Suppressor macrophage treated with lipopolysaccharide for 4 hours (primary cell): ENCODE results near the gene RGS9.

ENCODE experiments used
- DNase-seq: peaks from one replicate; pipeline ENCODE4 v3.0.0-alpha.2; 2020

The RGS9 gene

GRCh38 chr17:65222214-65222738 lies 85.1 kb downstream of the RGS9 start:
- no peak for DNase-seq

DNA sequence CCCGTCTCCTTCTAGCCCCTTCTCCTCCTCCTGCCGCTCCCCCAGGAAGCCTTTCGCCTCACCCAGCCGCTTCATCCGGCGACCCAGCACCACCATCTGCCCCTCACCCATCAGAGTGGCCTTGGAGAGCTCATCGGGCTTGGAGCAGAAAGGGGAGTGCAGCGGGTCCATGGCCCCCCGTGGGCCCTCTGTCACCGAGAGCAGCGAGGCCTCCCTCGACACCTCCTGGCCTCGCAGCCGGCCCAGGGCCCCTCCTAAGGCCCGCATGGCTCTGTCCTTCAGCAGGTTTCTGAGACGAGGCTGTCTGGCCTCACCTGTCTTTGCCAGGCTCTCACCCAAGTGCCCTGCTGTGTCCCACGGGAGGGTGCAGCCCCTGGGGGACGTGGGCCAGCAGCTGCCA lies 87.9 kb downstream of the RGS9 start:
- DNase-seq, result no peak

DNA sequence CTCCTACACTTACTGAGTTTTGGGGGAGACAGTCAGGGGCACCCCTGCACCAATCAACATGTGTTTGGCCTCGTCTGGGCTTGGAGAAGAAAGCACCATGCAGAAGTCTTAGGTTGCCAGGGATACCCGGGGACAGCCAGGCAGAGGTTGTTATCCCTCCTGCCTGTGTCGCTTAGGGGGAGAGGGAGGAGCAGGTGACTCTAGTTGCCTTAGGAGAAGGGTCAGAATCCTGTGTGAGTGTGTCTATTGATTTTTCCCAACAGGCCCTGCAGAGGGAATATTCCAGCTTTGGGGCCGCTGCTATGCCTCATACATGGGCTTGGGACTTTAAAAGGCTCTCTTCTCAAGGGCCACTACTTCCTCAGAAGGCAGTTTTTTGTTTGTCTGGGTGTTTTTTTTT lies 89.1 kb downstream of the RGS9 start:
- DNase-seq, result no peak

DNA sequence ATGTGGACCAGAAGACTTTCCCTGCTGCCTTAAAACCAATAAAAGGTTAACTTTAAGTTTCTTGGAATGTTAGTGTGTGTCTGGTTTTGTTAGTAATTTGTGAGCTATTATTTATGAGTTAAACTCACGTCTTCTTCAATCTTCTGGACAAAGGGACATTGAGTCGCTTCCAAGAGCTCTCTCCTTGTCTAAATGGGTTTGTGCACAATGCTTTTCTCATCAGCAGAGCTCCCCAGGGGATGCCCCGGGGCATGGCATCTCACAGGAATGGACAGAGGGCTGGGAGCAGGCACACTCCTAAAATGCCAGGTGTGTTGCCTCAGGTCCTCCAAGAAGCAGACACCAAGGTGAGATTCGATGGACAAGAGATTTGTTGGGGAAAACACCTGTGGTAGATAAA lies 90.5 kb downstream of the RGS9 start:
- no peak for DNase-seq

DNA sequence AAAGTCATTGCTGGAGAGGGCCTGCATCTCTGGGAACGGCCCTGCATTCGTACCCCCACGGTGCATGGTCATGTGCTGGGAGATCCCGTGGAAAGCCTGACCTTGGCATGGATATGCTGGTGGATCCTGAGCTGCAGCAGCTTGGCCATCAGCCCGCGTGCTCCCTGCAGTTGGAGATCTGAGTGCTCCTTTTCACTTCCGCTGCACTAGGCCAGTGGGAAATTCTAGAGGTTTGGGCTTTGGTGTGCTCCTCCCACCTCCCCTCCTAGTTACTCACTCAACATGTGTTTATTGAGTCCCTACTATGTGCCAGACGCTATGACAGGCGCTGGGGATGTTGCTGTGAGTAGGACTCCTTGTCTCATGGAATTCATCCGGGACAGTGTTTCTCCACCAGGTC lies 91.1 kb downstream of the RGS9 start:
- DNase-seq, result no peak

DNA sequence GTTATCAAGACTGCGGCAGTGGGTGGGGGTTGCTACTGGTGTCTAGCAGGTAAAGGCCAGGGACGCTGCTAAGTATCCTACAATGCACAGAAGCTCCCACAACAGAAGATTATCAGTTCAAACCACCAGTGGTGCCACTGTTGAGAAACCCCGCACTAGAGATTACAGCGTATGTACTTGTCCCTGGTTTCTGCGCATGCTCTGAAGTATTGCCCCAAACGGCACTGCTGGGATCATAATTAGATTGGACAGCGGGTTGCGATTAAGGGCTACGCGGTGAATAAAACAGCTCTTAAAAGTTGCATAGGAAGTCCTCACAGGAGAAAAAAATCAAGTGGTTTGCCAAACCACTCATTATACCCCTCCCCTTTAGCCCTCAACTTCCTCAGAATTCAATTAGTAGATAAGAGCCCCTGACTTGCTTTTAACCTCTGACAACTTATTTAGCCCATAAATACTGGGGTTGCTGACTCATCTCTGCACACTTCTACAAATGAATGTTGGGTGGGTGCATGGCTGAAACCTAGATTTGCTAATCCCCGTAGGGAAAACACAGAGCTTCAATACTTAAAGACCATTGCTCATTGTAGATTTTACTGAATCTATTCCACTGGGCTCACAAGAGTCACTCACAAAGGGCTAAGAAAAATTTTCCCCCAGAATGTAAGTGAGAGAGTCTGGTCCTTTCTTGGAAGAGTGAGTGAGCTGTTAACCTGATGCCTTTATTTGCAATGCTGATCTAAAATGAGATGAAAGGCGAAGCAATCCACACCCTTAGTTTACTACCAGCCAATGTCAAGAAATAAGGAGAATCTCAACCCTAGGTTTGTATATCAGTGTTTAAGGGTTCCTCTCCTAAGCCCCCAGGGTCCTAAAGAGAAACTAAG lies 91.8 kb downstream of the RGS9 start:
- DNase-seq, result peak; percentile 28

- DNase-seq, result no peak
Observed at GRCh38 chr17:65229621-65229995, 92.4 kb downstream of the RGS9 start.

- DNase-seq, result no peak
Observed at GRCh38 chr17:65230040-65230439, 92.9 kb downstream of the RGS9 start.

DNA sequence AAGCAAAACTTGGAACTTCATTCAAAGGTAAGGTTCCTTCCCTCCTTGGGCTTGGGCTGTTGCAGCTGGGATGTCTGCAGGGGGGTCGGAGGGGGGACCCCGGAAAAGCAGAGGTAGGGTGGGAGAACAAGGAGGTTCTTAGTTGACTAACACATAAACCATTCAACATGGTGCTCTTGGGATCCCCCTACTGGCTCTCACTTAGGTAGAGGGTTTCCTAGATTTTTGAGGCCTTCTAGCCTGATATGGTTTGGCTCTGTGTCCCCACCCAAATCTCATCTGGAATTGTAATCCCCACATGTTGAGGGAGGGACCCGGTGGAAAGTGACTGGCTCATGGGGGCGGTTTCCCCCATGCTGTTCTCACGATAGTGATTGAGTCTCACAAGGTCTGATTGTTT lies 93.9 kb downstream of the RGS9 start:
- DNase-seq, result no peak

DNA sequence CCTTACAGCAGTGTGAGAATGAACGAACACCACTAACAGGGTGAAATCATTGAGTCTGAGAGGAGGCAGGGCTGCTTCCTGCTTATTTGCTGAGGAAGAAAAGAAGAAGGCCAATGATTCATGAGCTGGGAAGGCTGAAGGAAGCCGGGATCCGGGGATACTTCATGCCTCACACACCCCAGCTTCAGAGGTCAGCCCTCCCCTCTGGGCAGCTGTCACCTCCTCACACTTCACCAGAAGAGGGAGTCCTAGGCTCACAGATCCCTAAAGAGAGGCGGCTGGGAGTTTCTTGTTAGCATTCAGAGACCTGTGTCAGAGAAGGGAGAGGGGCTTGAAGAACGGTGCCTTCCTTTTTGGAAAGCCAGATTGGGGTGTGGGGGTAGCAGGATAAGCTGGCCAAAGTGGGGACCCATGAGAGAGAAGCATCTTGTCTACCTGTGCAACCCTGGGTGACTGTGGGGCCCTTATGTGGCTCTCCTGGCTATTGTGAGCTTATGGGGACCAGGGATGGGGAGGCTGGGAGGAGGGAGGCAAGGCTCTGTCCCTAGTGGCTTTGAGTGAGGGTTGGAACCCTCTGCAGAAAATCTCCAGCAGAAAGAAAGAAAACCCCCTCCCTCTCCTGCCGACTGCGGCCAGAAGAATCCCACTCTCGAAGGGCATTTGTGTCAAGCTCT lies 94.6 kb downstream of the RGS9 start:
- peak; percentile 57 for DNase-seq

GRCh38 chr17:65235284-65235683 lies 98.1 kb downstream of the RGS9 start:
- DNase-seq, result no peak

GRCh38 chr17:65236321-65236720 lies 99.2 kb downstream of the RGS9 start:
- DNase-seq, result no peak

- DNase-seq, result no peak
Observed at GRCh38 chr17:65243838-65244625, 106.9 kb downstream of the RGS9 start.

- DNase-seq, result no peak
Observed at GRCh38 chr17:65246252-65246651, 109.1 kb downstream of the RGS9 start.

DNA sequence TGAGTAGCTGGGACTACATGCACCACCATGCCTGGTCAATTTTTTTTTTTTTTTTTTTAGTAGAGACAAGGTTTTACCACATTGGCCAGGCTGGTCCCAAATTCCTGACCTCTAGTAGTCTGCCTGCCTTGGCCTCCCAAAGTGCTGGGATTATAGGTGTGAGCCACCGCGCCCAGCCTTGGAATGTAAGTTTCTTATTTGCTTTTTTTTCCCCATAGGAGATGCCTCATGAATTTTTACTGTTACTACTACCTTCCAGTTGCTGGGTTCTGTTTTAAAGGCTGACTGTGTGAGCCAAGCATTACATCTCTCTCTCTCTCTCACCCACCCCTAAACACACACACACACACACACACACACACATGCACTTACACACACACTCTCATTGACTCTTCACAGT lies 112.6 kb downstream of the RGS9 start:
- no peak for DNase-seq

DNA sequence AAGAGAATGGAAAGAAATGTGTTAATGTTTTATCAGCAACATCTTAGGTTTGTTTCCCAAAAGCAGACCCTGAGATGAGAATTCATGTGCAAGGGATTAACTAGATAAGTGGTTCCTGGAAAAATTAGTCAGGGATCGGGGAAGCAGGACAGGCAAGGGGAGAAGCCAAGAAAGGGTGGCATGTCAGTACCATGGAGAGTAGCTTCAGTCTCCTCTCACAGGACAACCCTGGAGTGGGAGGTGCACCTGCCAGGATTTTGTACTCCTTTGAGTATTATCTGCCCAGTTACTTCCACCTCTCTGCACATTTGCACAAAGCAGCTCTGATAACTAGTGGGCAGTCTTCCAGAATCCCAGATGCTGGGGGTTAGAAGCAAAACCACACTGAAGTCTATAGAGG lies 117.0 kb downstream of the RGS9 start:
- DNase-seq, result no peak

DNA sequence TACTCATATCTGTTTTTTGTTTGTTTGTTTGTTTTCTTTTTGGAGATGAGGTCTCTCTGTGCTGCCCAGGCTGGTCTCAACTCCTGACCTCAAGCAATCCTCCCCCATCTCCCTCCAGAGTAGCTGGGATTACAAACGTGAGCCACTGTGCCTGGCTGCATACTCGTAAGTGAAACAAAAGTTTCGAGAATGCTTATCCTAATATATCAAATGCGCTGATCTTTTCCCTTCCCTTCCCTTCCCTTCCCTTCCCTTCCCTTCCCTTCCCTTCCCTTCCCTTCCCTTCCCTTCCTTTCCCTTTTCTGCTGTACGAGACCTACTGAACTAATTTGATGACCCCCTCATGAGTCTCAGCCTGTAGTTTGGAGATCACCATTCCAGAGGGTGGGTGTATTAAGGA lies 122.1 kb downstream of the RGS9 start:
- DNase-seq, result no peak

DNA sequence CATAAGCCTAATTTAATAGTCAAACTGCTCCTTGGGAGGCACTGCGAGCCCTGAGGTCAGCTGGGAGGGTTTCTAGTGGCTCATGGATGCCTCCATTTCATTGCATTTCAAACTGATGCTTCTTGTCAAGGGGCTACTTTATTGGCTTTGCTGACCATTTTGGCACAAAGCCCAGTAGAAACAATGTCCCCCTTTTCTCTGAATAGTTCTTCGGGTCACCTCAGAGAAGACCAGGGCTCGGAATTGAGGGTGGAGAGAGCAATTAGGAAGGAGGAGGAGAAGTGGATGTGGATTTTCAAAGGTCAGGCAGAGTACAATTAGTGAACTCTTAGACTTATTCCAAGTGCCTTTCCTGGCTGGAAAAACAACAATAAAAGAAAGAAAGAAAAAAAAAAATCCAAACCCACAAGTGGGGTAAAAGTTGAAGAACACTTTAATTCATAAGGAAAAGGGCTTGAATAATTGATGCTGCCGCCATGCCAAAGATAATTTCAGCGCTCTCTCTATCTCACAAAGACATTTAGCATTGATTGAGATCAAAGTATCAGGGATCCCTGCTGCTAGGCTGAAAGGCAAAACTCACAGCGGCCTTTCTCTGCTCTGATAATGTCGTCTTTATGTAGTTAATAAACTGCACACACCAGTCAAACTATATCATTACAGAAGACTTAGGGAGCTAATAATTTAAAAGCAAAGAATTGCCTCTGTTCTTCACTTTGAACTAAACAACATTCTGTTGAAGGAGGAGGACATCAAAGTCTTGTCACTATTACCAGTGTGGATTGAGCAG lies 122.7 kb downstream of the RGS9 start:
- no peak for DNase-seq

- DNase-seq, result no peak
Observed at GRCh38 chr17:65260626-65261025, 123.5 kb downstream of the RGS9 start.

GRCh38 chr17:65261152-65261551 lies 124.0 kb downstream of the RGS9 start:
- DNase-seq, result no peak

- DNase-seq, result no peak
Observed at GRCh38 chr17:65261682-65262636, 124.8 kb downstream of the RGS9 start.
